Natural killer cell (primary cell): Measurements from ENCODE around the gene LAPTM4A. TPM values are rescaled to one million over a fixed set of nuclear protein-coding genes. Genes with fewer than 3 reads are reported as not detected.

Experiments
- ATAC-seq, 3 donors: fragments of 150-1000 bp in 2 of 3; fragments of 200-7000 bp in 1 of 3; cut with Tn5 transposase; 1 replicate in 1 of 3; 2 replicates in 2 of 3; pipeline ENCODE4 v1.10.0; 2021; ENCODE audit warnings: mild to moderate bottlenecking in 2 of 3, moderate library complexity in 2 of 3
- DNase-seq, 2 donors: peaks; one replicate each; pipeline versions ENCODE4 v3.0.0 to v3.0.0-alpha.2; 2013 to 2021; ENCODE audit warnings: mixed read lengths in 1 of 2
- H3K27ac ChIP-seq: one replicate; pipeline ENCODE4 v1.5.1; 2013; ENCODE audit warnings: mild to moderate bottlenecking, low read length
- H3K27me3 ChIP-seq: one replicate; pipeline ENCODE4 v1.6.1; 2013; ENCODE audit warnings: low read length; ENCODE audit not compliant: control insufficient read depth, insufficient read depth
- H3K36me3 ChIP-seq: one replicate; pipeline ENCODE4 v1.6.1; 2013; ENCODE audit warnings: low read length; ENCODE audit not compliant: control insufficient read depth, insufficient read depth
- H3K4me1 ChIP-seq: one replicate; pipeline ENCODE4 v1.6.1; 2013; ENCODE audit warnings: low read length; ENCODE audit not compliant: control insufficient read depth, insufficient read depth
- H3K4me3 ChIP-seq: one replicate; pipeline ENCODE4 v1.5.1; 2013; ENCODE audit warnings: low read length
- H3K9me3 ChIP-seq: one replicate; pipeline ENCODE4 v1.6.1; 2013; ENCODE audit warnings: low read length; ENCODE audit not compliant: control insufficient read depth, insufficient read depth
- H3K27ac Mint-ChIP-seq, 2 donors: one replicate each; pipeline ENCODE4 v1.8.0; 2022; ENCODE audit warnings: mild to moderate bottlenecking in 2 of 2, mixed read lengths in 2 of 2, moderate library complexity in 1 of 2
- H3K27me3 Mint-ChIP-seq, 2 donors: one replicate each; pipeline ENCODE4 v1.8.0; 2022; ENCODE audit warnings: low read depth in 2 of 2, mixed read lengths in 2 of 2
- H3K36me3 Mint-ChIP-seq: one replicate; pipeline ENCODE4 v1.8.0; 2022; ENCODE audit warnings: mixed read lengths
- H3K4me1 Mint-ChIP-seq, 2 donors: one replicate each; pipeline ENCODE4 v1.8.0; 2022; ENCODE audit warnings: mixed read lengths in 2 of 2
- H3K4me3 Mint-ChIP-seq: one replicate; pipeline ENCODE4 v1.8.0; 2022; ENCODE audit warnings: mild to moderate bottlenecking, moderate library complexity, mixed read lengths
- H3K9me3 Mint-ChIP-seq, 2 donors: one replicate each; pipeline ENCODE4 v1.8.0; 2022; ENCODE audit warnings: mixed read lengths in 2 of 2
- WGBS: methylation state at CpG from one replicate; pipeline ENCODE4 v1.1.7; 2013; ENCODE audit warnings: missing lambda C conversion rate; ENCODE audit not compliant: insufficient coverage; 5-methylcytosine and 5-hydroxymethylcytosine counted together
- intact Hi-C: fragments of 100-400 bp; cut with micrococcal nuclease; formaldehyde crosslinking; loops from one replicate; pipeline ENCODE4 v1.14.2; 2022
- total RNA-seq, 4 donors: library from RNA; stranded (reverse); fragments of 120-200 nt in 1 of 4; gene quantifications; one replicate each; pipeline versions ENCODE4 v1.2.3 to v1.2.4, GENCODE V29; 2013 to 2022
- TF ChIP-seq, protein P1 (sequence below): fragments of 200-600 bp; IDR thresholded peaks from one replicate; pipeline ENCODE4 v1.8.0; 2022; ENCODE audit warnings: antibody characterized with exemption

Gene LAPTM4A
- total RNA-seq, 3 donors from 2014 or later (not counting 1 experiment from before 2014, with no cell fraction given) = 60.6 to 98.4 (median 75.0) TPM

DNA sequence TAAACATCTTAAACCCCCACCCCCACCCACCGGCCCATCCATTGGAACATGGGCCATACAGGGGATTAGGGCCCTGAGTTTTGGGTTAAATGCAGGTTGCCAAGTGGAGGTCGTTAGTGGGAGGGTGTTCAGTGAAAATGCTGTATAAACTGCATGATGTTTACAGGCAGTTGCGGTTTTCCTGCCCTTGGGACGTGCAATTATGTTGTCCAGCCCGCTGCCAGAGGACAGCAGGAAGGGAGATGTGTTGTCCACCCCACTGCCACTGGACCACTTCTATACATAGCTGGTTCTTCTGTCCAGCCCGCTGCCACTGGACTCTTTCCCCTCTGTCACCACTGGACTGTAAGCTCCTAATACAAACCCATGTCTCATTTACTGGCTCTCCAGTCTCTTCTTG is 2.7 kb upstream of the LAPTM4A start:
- Mint-ChIP-seq H3K27ac (no peak overlapping the region), H3K4me1 (peaks cover 0 to 19% of the 10 kb centered on the region in 2 donors), H3K9me3 (no peaks in the 10 kb centered on the region), H3K27me3 (peaks cover 25 to 30% of the 10 kb centered on the region in 2 donors), H3K4me3 (no peak overlapping the region), H3K36me3 (no peaks in the 10 kb centered on the region)
- ATAC-seq = no peak
- intact Hi-C loops = loop anchor here (5.0 kb wide), 1 partner anchor 273 kb away; no protein-coding TSS in a partner anchor
- H3K27ac ChIP-seq = no peak overlapping the region
- peaks cover 14% of the 10 kb centered on the region for H3K4me1 ChIP-seq
- no peak for DNase-seq
- 91% methylated on average over 6 of the region's 6 CpGs for WGBS
- no peaks in the 10 kb centered on the region for H3K36me3 ChIP-seq
- no peak overlapping the region for H3K4me3 ChIP-seq
- H3K9me3 ChIP-seq = no peaks in the 10 kb centered on the region
- H3K27me3 ChIP-seq = peaks cover 17% of the 10 kb centered on the region
- TF ChIP-seq, protein P1, sequence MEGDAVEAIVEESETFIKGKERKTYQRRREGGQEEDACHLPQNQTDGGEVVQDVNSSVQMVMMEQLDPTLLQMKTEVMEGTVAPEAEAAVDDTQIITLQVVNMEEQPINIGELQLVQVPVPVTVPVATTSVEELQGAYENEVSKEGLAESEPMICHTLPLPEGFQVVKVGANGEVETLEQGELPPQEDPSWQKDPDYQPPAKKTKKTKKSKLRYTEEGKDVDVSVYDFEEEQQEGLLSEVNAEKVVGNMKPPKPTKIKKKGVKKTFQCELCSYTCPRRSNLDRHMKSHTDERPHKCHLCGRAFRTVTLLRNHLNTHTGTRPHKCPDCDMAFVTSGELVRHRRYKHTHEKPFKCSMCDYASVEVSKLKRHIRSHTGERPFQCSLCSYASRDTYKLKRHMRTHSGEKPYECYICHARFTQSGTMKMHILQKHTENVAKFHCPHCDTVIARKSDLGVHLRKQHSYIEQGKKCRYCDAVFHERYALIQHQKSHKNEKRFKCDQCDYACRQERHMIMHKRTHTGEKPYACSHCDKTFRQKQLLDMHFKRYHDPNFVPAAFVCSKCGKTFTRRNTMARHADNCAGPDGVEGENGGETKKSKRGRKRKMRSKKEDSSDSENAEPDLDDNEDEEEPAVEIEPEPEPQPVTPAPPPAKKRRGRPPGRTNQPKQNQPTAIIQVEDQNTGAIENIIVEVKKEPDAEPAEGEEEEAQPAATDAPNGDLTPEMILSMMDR = no peak

DNA sequence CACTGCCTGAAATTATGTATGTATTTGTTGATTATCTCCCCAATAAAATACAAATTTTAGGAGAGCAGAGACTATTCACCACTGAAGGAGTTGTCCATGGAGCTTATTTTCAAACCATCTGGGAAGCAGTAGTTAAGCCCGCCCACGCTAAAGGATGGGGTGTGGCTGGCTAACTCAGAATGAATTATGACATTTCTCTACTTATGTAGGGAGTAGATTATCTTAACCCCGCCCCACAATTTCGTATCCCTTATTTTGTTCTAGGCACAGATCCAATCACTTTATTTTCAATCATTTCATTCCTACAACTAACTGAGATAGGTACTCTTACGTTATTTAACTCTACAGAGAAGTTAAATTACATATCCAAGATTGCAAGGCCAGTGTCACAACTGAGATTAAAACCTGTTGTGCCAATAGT is 1.4 kb upstream of the LAPTM4A start:
- Mint-ChIP-seq H3K27me3 (peaks cover 23 to 25% of the 10 kb centered on the region in 2 donors), H3K27ac (no peak overlapping the region), H3K4me1 (peaks cover 0 to 26% of the 10 kb centered on the region in 2 donors), H3K4me3 (no peak overlapping the region), H3K36me3 (no peaks in the 10 kb centered on the region), H3K9me3 (no peaks in the 10 kb centered on the region)
- H3K4me1 ChIP-seq = peaks cover 14% of the 10 kb centered on the region
- TF ChIP-seq, protein P1 = no peak
- no peaks in the 10 kb centered on the region for H3K9me3 ChIP-seq
- H3K27me3 ChIP-seq = peaks cover 17% of the 10 kb centered on the region
- intact Hi-C loops = loop anchor here (5.0 kb wide), 1 partner anchor 274 kb away; no protein-coding TSS in a partner anchor
- DNase-seq (peak in 1 of 2 donors; percentile 5), ATAC-seq (no peak)
- WGBS = 54% methylated on average over 3 of the region's 5 CpGs
- H3K36me3 ChIP-seq = no peaks in the 10 kb centered on the region
- H3K27ac ChIP-seq = no peak overlapping the region
- H3K4me3 ChIP-seq = no peak overlapping the region

DNA sequence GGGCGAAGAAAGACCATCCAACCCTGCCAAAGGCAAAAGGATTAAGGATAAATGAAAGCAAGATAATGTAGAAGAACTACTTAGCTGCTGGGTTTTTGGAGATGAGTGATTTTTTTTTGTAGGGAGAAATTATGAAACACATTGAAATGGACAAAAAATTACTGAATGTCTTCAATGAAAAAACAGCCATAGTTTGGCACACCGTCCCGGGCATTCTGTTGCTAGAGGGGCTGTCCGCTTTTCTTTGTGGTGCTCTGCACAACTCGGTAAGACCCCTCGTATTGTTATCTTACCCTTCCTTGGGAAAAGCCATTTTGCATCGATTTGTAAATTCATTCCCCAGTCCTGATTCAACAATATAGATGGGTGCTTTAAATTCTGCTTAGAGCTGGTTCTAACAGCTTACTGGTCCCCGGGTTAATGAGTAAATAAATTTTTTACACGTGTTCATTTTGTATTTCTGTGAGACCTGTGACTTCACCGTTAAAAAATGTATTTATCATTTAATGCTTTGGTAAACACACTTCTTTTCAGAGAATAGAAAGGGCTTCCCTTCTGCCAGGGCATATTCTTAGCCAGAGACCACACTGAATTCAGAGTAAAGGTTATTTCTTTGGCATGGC is 912 bp upstream of the LAPTM4A start:
- H3K4me3 Mint-ChIP-seq = no peak overlapping the region
- Histone ChIP-seq H3K9me3 (no peaks in the 10 kb centered on the region), H3K27me3 (peaks cover 15% of the 10 kb centered on the region), H3K36me3 (no peaks in the 10 kb centered on the region), H3K4me3 (peak overlapping the region; percentile 90), H3K4me1 (peaks cover 14% of the 10 kb centered on the region), H3K27ac (peak overlapping the region; percentile 100)
- DNase-seq (no peak), ATAC-seq (no peak)
- H3K4me1 Mint-ChIP-seq = peaks cover 5 to 26% of the 10 kb centered on the region in 2 donors
- no peak overlapping the region for H3K27ac Mint-ChIP-seq
- intact Hi-C loops = loop anchor here (5.0 kb wide), 1 partner anchor 275 kb away; no protein-coding TSS in a partner anchor
- H3K27me3 Mint-ChIP-seq = peaks cover 18 to 21% of the 10 kb centered on the region in 2 donors
- WGBS = 9% methylated on average over 9 of the region's 10 CpGs
- TF ChIP-seq, protein P1 = no peak
- no peaks in the 10 kb centered on the region for H3K9me3 Mint-ChIP-seq
- no peaks in the 10 kb centered on the region for H3K36me3 Mint-ChIP-seq
